OCI-LY7 (cell line): Measurements from ENCODE around the gene RPH3AL. TPM values are rescaled to one million over a fixed set of nuclear protein-coding genes. Genes with fewer than 3 reads are reported as not detected.

Experiments used
- BruUV-seq: library from RNA; stranded (reverse); fragments of 400-500 nt; replicated peaks from 2 replicates; lab custom pipeline; 2021; lab: Mats Ljungman, UMichigan
- CTCF ChIA-PET: fragments of 300-600 bp; sonication (Branson Sonifier 250); formaldehyde crosslinking; loops from one replicate; lab custom pipeline; 2022; ENCODE audit warnings: antibody characterized with exemption; ENCODE audit not compliant: unreplicated experiment; lab: Charles Lee
- POLR2A ChIA-PET: fragments of 300-600 bp; sonication (Branson Sonifier 250); formaldehyde crosslinking; loops from one replicate; lab custom pipeline; 2022; ENCODE audit warnings: antibody characterized with exemption; lab: Charles Lee
- DNase-seq: peaks from one replicate; pipeline ENCODE4 v3.0.0-alpha.2; 2015; ENCODE audit warnings: low spot score
- H2AFZ ChIP-seq: fragments of 200-600 bp; sonication (generic), shearing (Covaris generic); 2 replicates; pipeline ENCODE4 v1.6.1; 2014; ENCODE audit warnings: mild to moderate bottlenecking, antibody characterized with exemption, low read length, moderate library complexity
- H3K27ac ChIP-seq: fragments of 200-600 bp; sonication (generic); 2 replicates; pipeline ENCODE4 v1.5.1; 2014; ENCODE audit warnings: mixed run types, low read depth, mild to moderate bottlenecking, moderate library complexity, low read length, inconsistent platforms; ENCODE audit not compliant: poor library complexity, severe bottlenecking
- H3K36me3 ChIP-seq: fragments of 200-600 bp; sonication (generic); 2 replicates; pipeline ENCODE4 v1.6.1; 2014; ENCODE audit warnings: mild to moderate bottlenecking, antibody characterized with exemption, low read length, moderate library complexity, mixed read lengths; ENCODE audit not compliant: insufficient read depth
- H3K4me1 ChIP-seq: fragments of 200-600 bp; sonication (generic); 2 replicates; pipeline ENCODE4 v1.5.1; 2014; ENCODE audit warnings: mild to moderate bottlenecking, low read length; ENCODE audit not compliant: insufficient read depth, poor library complexity, severe bottlenecking
- H3K4me2 ChIP-seq: fragments of 200-600 bp; sonication (generic); 2 replicates; pipeline ENCODE4 v1.6.1; 2014; ENCODE audit warnings: mild to moderate bottlenecking, low read length
- H3K4me3 ChIP-seq: fragments of 200-600 bp; sonication (generic); 2 replicates; pipeline ENCODE4 v1.5.1; 2014; ENCODE audit warnings: mild to moderate bottlenecking, low read depth, low read length; ENCODE audit not compliant: poor library complexity, severe bottlenecking
- H3K79me2 ChIP-seq: fragments of 200-600 bp; sonication (generic); 2 replicates; pipeline ENCODE4 v1.6.1; 2016; ENCODE audit warnings: low read depth, mild to moderate bottlenecking, low read length, moderate library complexity, mixed read lengths; ENCODE audit not compliant: insufficient read depth
- H3K9me2 ChIP-seq: fragments of 200-600 bp; sonication (generic); 2 replicates; pipeline ENCODE4 v1.6.1; 2016; ENCODE audit warnings: mild to moderate bottlenecking, low read length, mixed read lengths; ENCODE audit not compliant: insufficient read depth
- H3K9me3 ChIP-seq: fragments of 200-600 bp; sonication (generic); 2 replicates; pipeline ENCODE4 v1.6.1; 2014; ENCODE audit warnings: mild to moderate bottlenecking, mixed run types, low read length, mixed read lengths
- H4K20me1 ChIP-seq: fragments of 200-600 bp; sonication (generic); 2 replicates; pipeline ENCODE4 v1.6.1; 2014; ENCODE audit warnings: mild to moderate bottlenecking, antibody characterized with exemption, low read length, moderate library complexity, mixed read lengths; ENCODE audit not compliant: insufficient read depth
- EZH2phosphoT487 ChIP-seq: fragments of 200-600 bp; sonication (generic); IDR thresholded peaks from 2 replicates; pipeline ENCODE4 v1.6.1; 2018; ENCODE audit warnings: low read depth, borderline replicate concordance, mild to moderate bottlenecking, mixed run types, antibody characterized with exemption, low read length, moderate library complexity, mixed read lengths
- intact Hi-C: fragments of 100-400 bp; cut with micrococcal nuclease; formaldehyde crosslinking; loops from one replicate; pipeline ENCODE4 v1.10.0; 2022; ENCODE audit not compliant: unreplicated experiment
- total RNA-seq, 2 experiments: library from RNA; depleted of rRNA in 1 of 2; stranded (reverse); fragments of >200 nt in 1 of 2; shearing (Covaris generic) in 1 of 2; gene quantifications; 2 replicates each; pipeline ENCODE4 v1.2.3, GENCODE V29; 2014 to 2022
- TF ChIP-seq, protein P1 (sequence below): fragments of 200-600 bp; sonication (generic); conservative IDR thresholded peaks from 2 replicates; pipeline ENCODE4 v1.5.1; 2014; ENCODE audit warnings: mild to moderate bottlenecking, antibody characterized with exemption, low read length, moderate library complexity, mixed read lengths

Gene RPH3AL
- total RNA-seq, 2 experiments from 2014 or later: 1.0 to 2.2 TPM

DNA sequence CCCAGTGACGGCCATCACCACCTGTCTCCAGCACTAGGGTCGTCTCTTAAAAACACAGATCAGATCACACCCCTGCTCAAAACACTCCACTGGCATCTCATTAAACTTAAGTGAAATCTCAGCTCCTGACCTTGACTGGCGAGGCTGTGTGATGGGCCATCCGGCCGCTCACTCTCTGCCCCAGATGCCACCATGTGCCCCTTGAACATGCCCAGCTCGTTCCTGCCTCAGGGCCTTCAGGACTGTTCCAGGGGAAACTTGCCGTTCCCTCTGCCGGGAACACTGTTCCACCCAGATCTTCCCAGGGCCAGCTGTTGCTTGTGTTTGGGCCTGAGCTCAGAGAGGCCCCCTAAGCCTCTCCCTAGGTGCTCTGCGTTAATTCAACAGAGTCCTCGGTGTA lies 39.4 kb downstream of the RPH3AL start:
- no peak for TF ChIP-seq EZH2phosphoT487
- TF ChIP-seq, protein P1, sequence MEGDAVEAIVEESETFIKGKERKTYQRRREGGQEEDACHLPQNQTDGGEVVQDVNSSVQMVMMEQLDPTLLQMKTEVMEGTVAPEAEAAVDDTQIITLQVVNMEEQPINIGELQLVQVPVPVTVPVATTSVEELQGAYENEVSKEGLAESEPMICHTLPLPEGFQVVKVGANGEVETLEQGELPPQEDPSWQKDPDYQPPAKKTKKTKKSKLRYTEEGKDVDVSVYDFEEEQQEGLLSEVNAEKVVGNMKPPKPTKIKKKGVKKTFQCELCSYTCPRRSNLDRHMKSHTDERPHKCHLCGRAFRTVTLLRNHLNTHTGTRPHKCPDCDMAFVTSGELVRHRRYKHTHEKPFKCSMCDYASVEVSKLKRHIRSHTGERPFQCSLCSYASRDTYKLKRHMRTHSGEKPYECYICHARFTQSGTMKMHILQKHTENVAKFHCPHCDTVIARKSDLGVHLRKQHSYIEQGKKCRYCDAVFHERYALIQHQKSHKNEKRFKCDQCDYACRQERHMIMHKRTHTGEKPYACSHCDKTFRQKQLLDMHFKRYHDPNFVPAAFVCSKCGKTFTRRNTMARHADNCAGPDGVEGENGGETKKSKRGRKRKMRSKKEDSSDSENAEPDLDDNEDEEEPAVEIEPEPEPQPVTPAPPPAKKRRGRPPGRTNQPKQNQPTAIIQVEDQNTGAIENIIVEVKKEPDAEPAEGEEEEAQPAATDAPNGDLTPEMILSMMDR: no peak
- Histone ChIP-seq H3K79me2 (no peaks in the 10 kb centered on the region), H2AFZ (no peak overlapping the region), H3K4me1 (no peaks in the 10 kb centered on the region), H3K27ac (no peak overlapping the region), H3K9me2 (no peaks in the 10 kb centered on the region), H4K20me1 (no peaks in the 10 kb centered on the region), H3K36me3 (no peaks in the 10 kb centered on the region), H3K4me3 (no peak overlapping the region), H3K9me3 (no peaks in the 10 kb centered on the region; the same call in 1 of the 2 replicates), H3K4me2 (no peak overlapping the region)
- POLR2A ChIA-PET: no interaction called here
- CTCF ChIA-PET: no interaction called here
- no peak for DNase-seq
- intact Hi-C loops: no loop called here
- no TSS peak for BruUV-seq

DNA sequence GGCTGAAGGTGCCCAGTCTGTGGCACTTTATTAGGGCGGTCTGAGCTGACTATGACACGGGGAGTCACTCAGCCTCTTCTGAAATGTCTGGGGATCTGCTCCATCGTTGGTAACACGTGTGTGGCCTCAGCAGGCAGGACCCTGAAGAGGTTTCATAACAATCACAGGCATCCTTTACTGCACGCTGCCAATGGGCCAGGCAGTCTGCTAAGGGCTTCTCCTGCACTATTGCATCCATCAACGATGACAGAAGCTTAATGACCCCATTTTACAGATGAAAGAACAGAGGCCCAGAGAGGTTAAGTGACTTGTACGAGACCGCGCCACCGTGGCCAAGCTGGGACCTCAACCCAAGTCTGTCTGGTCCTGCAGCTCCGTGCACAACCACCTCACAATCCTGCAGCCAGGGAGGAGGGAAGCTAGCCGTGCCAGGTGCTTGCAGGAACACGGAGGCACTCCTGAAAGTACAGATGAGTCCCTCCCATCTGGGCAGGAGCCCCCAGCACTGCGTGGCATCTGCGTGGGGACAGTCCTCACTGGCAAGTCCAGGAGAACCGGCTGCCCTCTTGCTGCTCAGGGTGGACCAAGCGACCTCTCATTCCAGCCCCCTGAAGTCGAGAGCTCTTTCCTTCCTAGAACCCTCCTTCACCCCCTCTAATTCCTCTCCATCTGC lies 40.0 kb downstream of the RPH3AL start:
- DNase-seq: no peak
- BruUV-seq: no TSS peak
- Histone ChIP-seq H3K9me3 (no peaks in the 10 kb centered on the region; the same call in 1 of the 2 replicates), H3K4me1 (no peaks in the 10 kb centered on the region), H3K4me2 (no peak overlapping the region), H4K20me1 (no peaks in the 10 kb centered on the region), H3K9me2 (no peaks in the 10 kb centered on the region), H3K79me2 (no peaks in the 10 kb centered on the region), H2AFZ (no peak overlapping the region), H3K4me3 (no peak overlapping the region), H3K36me3 (no peaks in the 10 kb centered on the region), H3K27ac (no peak overlapping the region)
- no peak for TF ChIP-seq EZH2phosphoT487
- TF ChIP-seq, protein P1: no peak
- CTCF ChIA-PET: no interaction called here
- intact Hi-C loops: no loop called here
- POLR2A ChIA-PET: no interaction called here

GRCh38 chr17:311119-311782 lies 41.4 kb downstream of the RPH3AL start:
- CTCF ChIA-PET: no interaction called here
- no peak overlapping the region for H3K4me3 ChIP-seq
- no peaks in the 10 kb centered on the region for H3K79me2 ChIP-seq
- no peak for TF ChIP-seq EZH2phosphoT487
- TF ChIP-seq, protein P1: no peak
- intact Hi-C loops: no loop called here
- H3K9me2 ChIP-seq: no peaks in the 10 kb centered on the region
- no TSS peak for BruUV-seq
- DNase-seq: no peak
- no peak overlapping the region for H2AFZ ChIP-seq
- H3K4me1 ChIP-seq: no peaks in the 10 kb centered on the region
- H3K4me2 ChIP-seq: no peak overlapping the region
- H3K9me3 ChIP-seq: no peaks in the 10 kb centered on the region; the same call in 1 of the 2 replicates
- POLR2A ChIA-PET: no interaction called here
- no peak overlapping the region for H3K27ac ChIP-seq
- no peaks in the 10 kb centered on the region for H4K20me1 ChIP-seq
- H3K36me3 ChIP-seq: no peaks in the 10 kb centered on the region
